Measurements from ENCODE around the gene CROCC2.

DNA sequence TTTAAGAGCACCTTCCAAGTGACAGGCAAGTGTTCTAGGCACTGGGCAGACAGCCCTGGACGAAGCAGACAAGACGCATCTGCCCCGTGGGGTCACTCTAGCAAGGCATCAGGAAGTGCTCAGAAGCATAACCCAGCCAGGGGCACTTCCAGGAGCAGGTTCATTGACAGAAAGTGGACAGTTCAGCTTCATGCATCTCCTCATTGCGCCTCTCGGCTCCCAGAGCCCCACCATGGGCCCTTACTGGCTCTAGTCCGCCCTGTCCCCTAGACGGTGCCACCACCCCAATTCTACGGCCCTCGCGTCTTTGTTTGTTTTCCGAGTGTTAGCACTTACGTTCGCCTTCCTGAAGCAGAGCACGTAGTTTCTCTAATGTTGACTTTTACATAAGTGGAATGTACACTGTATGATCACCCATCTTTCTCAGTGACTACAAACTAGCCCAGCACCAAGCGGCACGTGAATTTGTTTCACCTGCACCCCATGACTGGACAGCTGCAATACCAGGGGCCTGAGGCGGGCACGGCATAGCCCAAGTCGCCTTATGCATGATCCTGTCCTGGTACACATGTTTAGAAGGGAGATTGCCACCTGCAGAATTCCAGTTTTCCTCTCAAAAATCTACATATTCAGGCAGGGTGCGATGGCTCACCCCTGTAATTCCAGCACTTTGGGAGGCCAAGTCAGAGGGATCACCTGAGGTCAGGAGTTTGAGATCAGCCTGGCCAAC lies 125.5 kb downstream of the CROCC2 start:
- no peak for TF ChIP-seq POLR2A (IDR thresholded peaks at IDR 0.05)
- TF ChIP-seq, protein P1, sequence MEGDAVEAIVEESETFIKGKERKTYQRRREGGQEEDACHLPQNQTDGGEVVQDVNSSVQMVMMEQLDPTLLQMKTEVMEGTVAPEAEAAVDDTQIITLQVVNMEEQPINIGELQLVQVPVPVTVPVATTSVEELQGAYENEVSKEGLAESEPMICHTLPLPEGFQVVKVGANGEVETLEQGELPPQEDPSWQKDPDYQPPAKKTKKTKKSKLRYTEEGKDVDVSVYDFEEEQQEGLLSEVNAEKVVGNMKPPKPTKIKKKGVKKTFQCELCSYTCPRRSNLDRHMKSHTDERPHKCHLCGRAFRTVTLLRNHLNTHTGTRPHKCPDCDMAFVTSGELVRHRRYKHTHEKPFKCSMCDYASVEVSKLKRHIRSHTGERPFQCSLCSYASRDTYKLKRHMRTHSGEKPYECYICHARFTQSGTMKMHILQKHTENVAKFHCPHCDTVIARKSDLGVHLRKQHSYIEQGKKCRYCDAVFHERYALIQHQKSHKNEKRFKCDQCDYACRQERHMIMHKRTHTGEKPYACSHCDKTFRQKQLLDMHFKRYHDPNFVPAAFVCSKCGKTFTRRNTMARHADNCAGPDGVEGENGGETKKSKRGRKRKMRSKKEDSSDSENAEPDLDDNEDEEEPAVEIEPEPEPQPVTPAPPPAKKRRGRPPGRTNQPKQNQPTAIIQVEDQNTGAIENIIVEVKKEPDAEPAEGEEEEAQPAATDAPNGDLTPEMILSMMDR (IDR thresholded peaks at IDR 0.05): no peak

Data from heart left ventricle (tissue), 13 donors.